Heart right ventricle (tissue), 16 donors: ENCODE data around the gene CSH1. TPM values are rescaled to one million over a fixed set of nuclear protein-coding genes. Genes with fewer than 3 reads are reported as not detected.

Experiments used
- ATAC-seq, 8 donors: fragments of 200-7000 bp; cut with Tn5 transposase; one replicate each; pipeline ENCODE4 v1.9.1; 2020; ENCODE audit warnings: mild to moderate bottlenecking in 8 of 8, moderate library complexity in 8 of 8, moderate number of reproducible peaks in 1 of 8
- DNase-seq, 2 donors: peaks; one replicate each; pipeline ENCODE4 v3.0.0-alpha.2; 2020
- H3K27ac ChIP-seq, 10 donors: fragments of 200-600 bp; sonication (generic) in 2 of 10; one replicate each; pipeline versions ENCODE4 v1.5.0 to v1.8.0; 2020 to 2022; ENCODE audit warnings: mild to moderate bottlenecking in 3 of 10
- H3K27me3 ChIP-seq, 7 donors: fragments of 200-600 bp; one replicate each; pipeline ENCODE4 v1.8.0; 2021 to 2022; ENCODE audit warnings: mild to moderate bottlenecking in 2 of 7
- H3K36me3 ChIP-seq, 9 donors: fragments of 200-600 bp; sonication (generic) in 1 of 9; one replicate each; pipeline versions ENCODE4 v1.5.0 to v1.8.0; 2020 to 2022; ENCODE audit warnings: mild to moderate bottlenecking in 2 of 9
- H3K4me1 ChIP-seq, 9 donors: fragments of 200-600 bp; sonication (generic) in 1 of 9; one replicate each; pipeline versions ENCODE4 v1.5.0 to v1.8.0; 2020 to 2022; ENCODE audit warnings: mild to moderate bottlenecking in 4 of 9
- H3K4me3 ChIP-seq, 10 donors: fragments of 200-600 bp; sonication (generic) in 2 of 10; one replicate each; pipeline versions ENCODE4 v1.5.0 to v1.8.0; 2020 to 2022; ENCODE audit warnings: mild to moderate bottlenecking in 7 of 10, moderate library complexity in 2 of 10
- H3K9me3 ChIP-seq, 11 donors: fragments of 200-600 bp in 10 of 11; sonication (generic) in 2 of 11; one replicate each; pipeline versions ENCODE4 v1.5.0 to v1.8.0; 2013 to 2022; ENCODE audit warnings: mild to moderate bottlenecking in 2 of 11, control low read depth in 1 of 11, moderate library complexity in 1 of 11
- WGBS, 2 donors: extraction: QIAGEN DNeasy Blood & Tissue Kit; methylation state at CpG; one replicate each; pipeline ENCODE4 v1.1.7; 2013; ENCODE audit warnings: inconsistent platforms in 1 of 2; 5-methylcytosine and 5-hydroxymethylcytosine counted together
- intact Hi-C, 10 donors: fragments of 100-400 bp; cut with DNase I; formaldehyde crosslinking; loops; one replicate each; pipeline versions ENCODE4 v1.11.1 to v1.14.2; 2022
- polyA plus RNA-seq, 2 donors: library from polyadenylated mRNA; stranded (reverse); fragments of 200-250 nt; gene quantifications; one replicate each; pipeline ENCODE4 v1.2.3, GENCODE V29; 2013
- total RNA-seq, 10 donors: library from RNA; stranded (reverse); fragmentation: NEBNext Ultra II Directional in 3 of 10; extraction: Animal tissue kit (Norgen Biotek cat#: 25700) in 3 of 10; gene quantifications; one replicate each; pipeline versions ENCODE4 v1.2.1 to v1.2.4, GENCODE V29; 2021 to 2023
- TF ChIP-seq, protein P1 (sequence below), 9 donors: fragments of 200-600 bp; sonication (generic) in 2 of 9; IDR thresholded peaks; one replicate each; pipeline versions ENCODE4 v1.5.0 to v1.8.0; 2021 to 2022; ENCODE audit warnings: antibody characterized with exemption in 9 of 9, mild to moderate bottlenecking in 5 of 9, moderate library complexity in 1 of 9
- donor health status: Arrhythmogenic right ventricular cardiomyopathy.
- donor health status: ischemic (EF 13 %, LVEDD 7.1; RV severe dilation, severe dysfunction).
- donor health status: healthy with polysubstance abuse.
- donor health status: DM: no; HTN: yes; CAD: no.
- donor health status: DM: no; HTN: no; CAD: no.
- donor health status: ischemic (EF 25% LVEDD 6.9; RV normal size, moderate dysfunction).
- donor health status: ischemic (EF 25% LVEDD 5.7; RV mildly dilated, moderate dysfunction).
- donor health status: healthy.
- donor health status: DM: yes; HTN: yes; CAD: no.
- donor health status: Ischemic cardiomyopathy.
- donor health status: ischemic (EF 35%, LVEDD 5.7; RV mildly dilated, moderate dysfunction).
- donor health status: nonischemic (EF 11% LVEDD 7.7; RV severe dilation, severe dysfunction).
- donor health status: DM: yes; HTN: yes; CAD: no.
- donor health status: PGD.
- donor health status: ischemic (EF 29% LVEDD 5.4; RV normal size, mild dysfunction).
- donor health status: nonischemic (EF 23%, LVEDD 6.1; RV moderate dilation, normal function).

The CSH1 gene
- total and polyA plus RNA-seq, 12 donors, result not detected

GRCh38 chr17:63847525-63848249, 48.7 kb downstream of the CSH1 start:
- no peak for ATAC-seq
- intact Hi-C loops, result no loop called here
- Histone ChIP-seq H3K4me3 (no peak overlapping the region), H3K27ac (no peak overlapping the region), H3K9me3 (peaks cover 0 to 5% (median 0%) of the 10 kb centered on the region in 11 donors), H3K27me3 (no peaks in the 10 kb centered on the region), H3K4me1 (peaks cover 0 to 24% (median 9%) of the 10 kb centered on the region in 9 donors), H3K36me3 (no peaks in the 10 kb centered on the region)
- no peak for DNase-seq
- 84 to 96% methylated on average over 3 of the region's 3 CpGs for WGBS, 2 donors
- TF ChIP-seq, protein P1, sequence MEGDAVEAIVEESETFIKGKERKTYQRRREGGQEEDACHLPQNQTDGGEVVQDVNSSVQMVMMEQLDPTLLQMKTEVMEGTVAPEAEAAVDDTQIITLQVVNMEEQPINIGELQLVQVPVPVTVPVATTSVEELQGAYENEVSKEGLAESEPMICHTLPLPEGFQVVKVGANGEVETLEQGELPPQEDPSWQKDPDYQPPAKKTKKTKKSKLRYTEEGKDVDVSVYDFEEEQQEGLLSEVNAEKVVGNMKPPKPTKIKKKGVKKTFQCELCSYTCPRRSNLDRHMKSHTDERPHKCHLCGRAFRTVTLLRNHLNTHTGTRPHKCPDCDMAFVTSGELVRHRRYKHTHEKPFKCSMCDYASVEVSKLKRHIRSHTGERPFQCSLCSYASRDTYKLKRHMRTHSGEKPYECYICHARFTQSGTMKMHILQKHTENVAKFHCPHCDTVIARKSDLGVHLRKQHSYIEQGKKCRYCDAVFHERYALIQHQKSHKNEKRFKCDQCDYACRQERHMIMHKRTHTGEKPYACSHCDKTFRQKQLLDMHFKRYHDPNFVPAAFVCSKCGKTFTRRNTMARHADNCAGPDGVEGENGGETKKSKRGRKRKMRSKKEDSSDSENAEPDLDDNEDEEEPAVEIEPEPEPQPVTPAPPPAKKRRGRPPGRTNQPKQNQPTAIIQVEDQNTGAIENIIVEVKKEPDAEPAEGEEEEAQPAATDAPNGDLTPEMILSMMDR (IDR thresholded peaks at IDR 0.05), result no peak

DNA sequence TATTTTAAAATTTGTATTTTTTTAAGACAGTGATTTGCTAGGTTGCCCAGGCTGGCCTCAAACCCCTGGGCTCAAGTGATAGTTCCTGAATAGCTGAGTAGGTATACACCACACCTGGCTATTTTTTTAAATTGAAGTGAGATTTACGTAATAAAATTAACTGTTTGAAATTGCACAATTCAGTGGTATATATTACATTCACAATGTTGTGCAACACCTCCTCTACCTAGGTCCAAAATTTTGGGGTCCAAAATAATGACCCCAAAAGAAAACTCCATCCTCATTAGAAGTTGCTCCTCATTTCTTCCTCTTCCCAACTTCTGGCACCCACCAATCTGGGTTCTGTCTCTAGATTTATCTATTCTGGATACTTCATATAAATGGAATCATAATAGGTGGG, 50.9 kb downstream of the CSH1 start:
- 40 to 96% methylated on average over 1 of the region's 1 CpG for WGBS, 2 donors
- Histone ChIP-seq H3K27me3 (no peaks in the 10 kb centered on the region), H3K4me1 (peaks cover 10 to 38% (median 20%) of the 10 kb centered on the region in 9 donors), H3K4me3 (no peak overlapping the region), H3K9me3 (peaks cover 0 to 5% (median 0%) of the 10 kb centered on the region in 11 donors), H3K27ac (no peak overlapping the region), H3K36me3 (no peaks in the 10 kb centered on the region)
- DNase-seq (no peak), ATAC-seq (no peak)
- intact Hi-C loops, result no loop called here
- TF ChIP-seq, protein P1 (IDR thresholded peaks at IDR 0.05), result no peak

Other genes with a start within 250 kb of the CSH1 start
- gene LIMD2, start 196.4 kb downstream of the CSH1 start, total RNA-seq, result 10 to 100 TPM in 1 of 10 donors, 1 to 10 TPM in 9; 1.8 to 30.6 (median 3.3) TPM
- gene LIMD2, start 196.4 kb downstream of the CSH1 start, polyA plus RNA-seq, result 10 to 100 TPM in 1 of 2 donors, 1 to 10 TPM in 1; 8.2 to 10.0 TPM
- gene STRADA, start 154.8 kb downstream of the CSH1 start, total RNA-seq, result 10 to 100 TPM; 12.2 to 19.0 (median 17.7) TPM
- 10 to 100 TPM; 15.7 to 30.0 TPM for gene STRADA, start 154.8 kb downstream of the CSH1 start, polyA plus RNA-seq
- gene CCDC47, start 123.0 kb downstream of the CSH1 start, total RNA-seq, result 100 to 1,000 TPM in 3 of 10 donors, 10 to 100 TPM in 7; 76.7 to 153 (median 90.6) TPM
- 10 to 100 TPM; 32.0 to 86.7 TPM for gene CCDC47, start 123.0 kb downstream of the CSH1 start, polyA plus RNA-seq
- 10 to 100 TPM; 54.8 to 69.9 (median 65.0) TPM for gene DDX42, start 122.4 kb downstream of the CSH1 start, total RNA-seq
- 10 to 100 TPM; 27.7 to 56.4 TPM for gene DDX42, start 122.4 kb downstream of the CSH1 start, polyA plus RNA-seq
- 100 to 1,000 TPM in 9 of 10 donors, 10 to 100 TPM in 1; 92.9 to 153 (median 119) TPM for gene PSMC5, start 69.1 kb downstream of the CSH1 start, total RNA-seq
- 100 to 1,000 TPM; 161 to 228 TPM for gene PSMC5, start 69.1 kb downstream of the CSH1 start, polyA plus RNA-seq
- 10 to 100 TPM; 17.5 to 43.0 (median 28.4) TPM for gene FTSJ3, start 68.9 kb downstream of the CSH1 start, total RNA-seq
- gene FTSJ3, start 68.9 kb downstream of the CSH1 start, polyA plus RNA-seq, result 10 to 100 TPM; 14.0 to 29.9 TPM
- 10 to 100 TPM; 11.6 to 35.7 (median 17.3) TPM for gene SMARCD2, start 53.9 kb downstream of the CSH1 start, total RNA-seq
- 10 to 100 TPM; 23.6 to 31.3 TPM for gene SMARCD2, start 53.9 kb downstream of the CSH1 start, polyA plus RNA-seq
- not detected for gene CSH2, start 22.9 kb downstream of the CSH1 start, total RNA-seq
- gene CSH2, start 22.9 kb downstream of the CSH1 start, polyA plus RNA-seq, result not detected
- gene GH2, start 14.6 kb downstream of the CSH1 start, total RNA-seq, result not detected
- gene GH2, start 14.6 kb downstream of the CSH1 start, polyA plus RNA-seq, result not detected
- not detected for gene CSHL1, start 14.7 kb upstream of the CSH1 start, total RNA-seq
- not detected for gene CSHL1, start 14.7 kb upstream of the CSH1 start, polyA plus RNA-seq
- gene GH1, start 22.3 kb upstream of the CSH1 start, total RNA-seq, result not detected
- gene GH1, start 22.3 kb upstream of the CSH1 start, polyA plus RNA-seq, result not detected
- gene CD79B, start 35.8 kb upstream of the CSH1 start, total RNA-seq, result 1 to 10 TPM; 2.2 to 7.8 (median 3.4) TPM
- 10 to 100 TPM in 1 of 2 donors, 1 to 10 TPM in 1; 5.8 to 11.6 TPM for gene CD79B, start 35.8 kb upstream of the CSH1 start, polyA plus RNA-seq
- gene SCN4A, start 76.3 kb upstream of the CSH1 start, total RNA-seq, result 1 to 10 TPM in 1 of 10 donors, under 1 TPM in 9; 0.19 to 2.4 (median 0.53) TPM
- gene SCN4A, start 76.3 kb upstream of the CSH1 start, polyA plus RNA-seq, result 1 to 10 TPM in 1 of 2 donors, under 1 TPM in 1; 0.33 to 2.9 TPM
- under 1 TPM in 6 of 10 donors, not detected in 4; 0.21 to 0.44 (median 0.29) TPM for gene PRR29, start 101.8 kb upstream of the CSH1 start, total RNA-seq
- gene PRR29, start 101.8 kb upstream of the CSH1 start, polyA plus RNA-seq, result under 1 TPM; 0.29 to 0.66 TPM
- 10 to 100 TPM; 25.2 to 70.2 (median 32.4) TPM for gene ICAM2, start 124.1 kb upstream of the CSH1 start, total RNA-seq
- 100 to 1,000 TPM in 1 of 2 donors, 10 to 100 TPM in 1; 83.9 to 117 TPM for gene ICAM2, start 124.1 kb upstream of the CSH1 start, polyA plus RNA-seq
- gene ERN1, start 233.6 kb upstream of the CSH1 start, total RNA-seq, result 10 to 100 TPM in 3 of 10 donors, 1 to 10 TPM in 7; 5.0 to 16.6 (median 7.6) TPM
- gene ERN1, start 233.6 kb upstream of the CSH1 start, polyA plus RNA-seq, result 1 to 10 TPM; 2.2 to 2.9 TPM